ELR (cell line): ENCODE data around the gene RASL12.
"Not testable (repeated sequence)": the region's sequence is repeated elsewhere in the genome, so short reads cannot be mapped to it uniquely, and the experiment has no call there.

Experiments
- DNase-seq: peaks from one replicate; pipeline ENCODE4 v3.0.0-alpha.2; 2015; ENCODE audit warnings: low read depth

The RASL12 gene

DNA sequence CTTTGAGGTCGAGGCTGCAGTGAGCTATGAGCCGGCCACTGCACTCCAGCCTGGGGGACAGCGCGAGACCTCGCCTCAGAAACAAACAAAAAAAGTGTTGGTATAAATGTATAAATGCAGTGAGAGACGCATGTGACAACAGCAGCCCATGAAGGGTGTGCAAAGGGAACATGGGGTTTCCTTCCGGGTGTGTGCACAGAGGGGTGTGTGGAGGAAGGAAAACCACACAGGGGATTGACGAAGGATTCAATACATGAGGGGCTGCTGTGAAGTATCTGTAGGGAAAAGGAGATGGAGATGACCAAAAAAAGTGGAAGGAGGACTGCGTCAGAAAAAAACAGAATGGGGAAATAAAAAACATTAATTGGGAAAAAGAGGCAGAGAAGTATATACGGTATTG is 39.5 kb downstream of the RASL12 start:
- DNase-seq = no peak

DNA sequence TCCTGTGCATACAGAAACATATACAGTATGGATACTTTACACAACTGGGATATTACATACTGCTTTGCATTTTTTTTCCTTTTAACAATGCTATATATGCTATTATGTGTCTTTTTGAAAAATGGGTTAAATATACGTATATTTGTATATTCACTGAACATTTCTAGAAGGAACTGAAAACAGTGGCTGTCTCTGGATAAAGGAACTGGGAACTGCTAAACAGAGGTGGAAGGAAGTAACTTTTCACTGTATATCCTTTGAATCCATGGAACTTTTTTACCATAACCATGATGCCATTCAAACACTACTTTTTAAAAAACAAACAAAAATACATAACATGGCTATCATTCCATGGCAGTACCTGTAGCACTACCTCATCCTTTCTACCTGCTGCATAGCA is 40.2 kb downstream of the RASL12 start:
- no peak for DNase-seq

DNA sequence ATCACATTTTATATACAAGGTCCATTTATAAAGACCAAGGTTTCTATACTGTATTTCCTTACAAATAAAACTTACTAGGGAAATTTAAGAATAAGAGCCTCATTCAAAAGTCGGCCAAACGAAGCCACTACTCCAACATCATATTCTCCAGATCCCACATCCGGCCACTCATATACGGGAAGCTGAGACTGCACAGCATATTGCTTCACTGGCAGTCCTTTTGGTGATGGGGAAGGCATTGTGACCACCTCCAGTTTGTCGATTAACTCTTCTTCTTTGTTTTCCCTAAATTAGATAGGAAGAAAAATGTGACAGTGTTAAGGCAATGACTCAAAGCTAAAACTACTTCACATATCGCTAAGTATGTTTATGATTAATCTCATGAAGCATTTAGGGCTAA is 41.0 kb downstream of the RASL12 start:
- DNase-seq = no peak

DNA sequence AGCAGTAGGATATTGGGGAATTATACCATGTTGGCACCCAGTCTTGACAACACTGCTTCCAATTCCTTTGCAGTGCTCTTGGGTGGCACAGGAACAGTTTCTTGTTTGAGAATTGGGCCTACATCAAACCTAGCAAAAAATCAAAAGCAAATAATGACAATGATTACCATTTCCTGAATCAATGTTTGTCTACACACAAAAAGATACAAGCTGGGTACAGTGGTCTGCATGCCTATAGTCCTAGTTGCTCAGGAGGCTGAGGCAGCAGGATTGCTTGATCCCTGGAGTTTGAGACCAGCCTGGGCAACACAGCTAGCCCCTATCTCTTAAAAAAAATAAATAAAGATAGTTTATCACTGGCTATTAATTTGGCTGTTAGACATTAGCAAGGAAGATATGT is 46.3 kb downstream of the RASL12 start:
- no peak for DNase-seq

DNA sequence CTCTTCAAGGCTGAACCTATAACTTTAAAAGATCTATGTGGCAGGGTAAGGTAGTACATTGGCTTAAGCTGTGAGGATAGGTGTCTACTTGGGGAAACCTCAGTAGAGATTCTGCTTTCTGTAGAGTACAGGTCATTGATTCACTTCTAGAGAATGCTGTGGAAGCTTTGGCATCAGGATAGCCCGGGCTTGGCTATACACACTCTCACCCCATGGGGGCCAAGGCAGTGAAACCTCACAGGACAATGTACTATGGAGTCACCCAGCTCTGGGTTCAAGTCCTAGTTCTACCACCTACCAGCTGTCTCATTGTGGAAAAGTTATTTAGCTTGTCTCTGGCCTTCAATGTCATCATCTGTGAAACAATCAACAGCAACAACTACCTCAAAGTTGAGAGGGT is 47.4 kb downstream of the RASL12 start:
- DNase-seq = peak; percentile 27

DNA sequence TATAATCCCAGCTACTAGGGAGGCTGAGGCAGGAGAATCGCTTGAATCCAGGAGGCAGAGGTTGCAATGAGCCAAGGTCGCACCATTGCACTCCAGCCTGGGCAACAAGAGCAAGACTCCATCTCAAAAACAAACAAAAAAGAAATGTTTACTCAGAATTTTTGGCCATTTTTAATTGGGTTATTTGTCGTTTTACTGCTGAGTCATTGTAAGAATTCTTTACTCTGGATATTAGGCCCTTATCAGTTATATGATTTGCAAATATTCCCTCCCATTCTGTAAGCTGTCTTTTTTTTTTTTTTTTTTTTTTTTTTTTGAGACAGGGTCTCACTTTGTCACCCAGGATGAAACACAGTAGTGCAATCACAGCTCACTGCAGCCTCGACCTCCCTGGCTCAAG is 56.6 kb downstream of the RASL12 start:
- DNase-seq = not testable (repeated sequence)

DNA sequence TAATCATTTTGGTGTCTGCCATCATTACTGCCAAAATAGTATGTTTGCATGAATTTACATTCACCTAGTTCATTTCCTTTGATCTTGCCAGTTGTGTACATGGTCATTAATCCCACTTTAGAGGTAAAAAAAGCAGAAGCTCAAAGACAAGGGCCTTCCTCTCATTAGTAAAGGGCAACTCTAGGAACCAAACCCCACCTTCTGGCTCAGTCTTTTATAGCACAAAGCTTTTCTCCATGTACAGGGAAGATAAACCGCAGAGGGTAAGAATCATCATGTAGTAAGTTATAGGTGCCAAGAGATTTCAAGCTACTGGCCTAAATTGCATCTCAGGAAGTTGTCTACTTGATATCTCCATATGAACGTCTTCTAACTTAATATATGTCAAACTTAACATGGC is 58.8 kb downstream of the RASL12 start:
- no peak for DNase-seq

DNA sequence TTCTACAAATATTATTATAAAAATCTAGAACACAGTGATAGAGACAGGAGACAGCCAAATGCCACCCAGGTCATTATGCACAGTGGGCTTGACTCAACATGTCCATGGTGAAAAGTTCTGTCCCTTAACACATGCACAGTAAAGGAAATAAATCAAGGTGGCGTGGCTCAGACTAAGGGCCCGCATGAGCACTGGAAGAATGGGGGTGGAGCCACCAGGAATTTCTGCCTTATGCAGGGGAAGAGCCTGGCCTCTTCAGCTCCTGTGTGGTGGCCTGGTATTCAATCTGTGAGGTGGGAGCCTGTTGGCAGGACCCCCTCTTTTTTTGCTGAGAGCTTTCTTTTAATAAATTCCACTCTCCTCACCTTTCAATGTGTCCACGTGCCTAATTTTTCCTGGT is 60.9 kb downstream of the RASL12 start:
- no peak for DNase-seq

DNA sequence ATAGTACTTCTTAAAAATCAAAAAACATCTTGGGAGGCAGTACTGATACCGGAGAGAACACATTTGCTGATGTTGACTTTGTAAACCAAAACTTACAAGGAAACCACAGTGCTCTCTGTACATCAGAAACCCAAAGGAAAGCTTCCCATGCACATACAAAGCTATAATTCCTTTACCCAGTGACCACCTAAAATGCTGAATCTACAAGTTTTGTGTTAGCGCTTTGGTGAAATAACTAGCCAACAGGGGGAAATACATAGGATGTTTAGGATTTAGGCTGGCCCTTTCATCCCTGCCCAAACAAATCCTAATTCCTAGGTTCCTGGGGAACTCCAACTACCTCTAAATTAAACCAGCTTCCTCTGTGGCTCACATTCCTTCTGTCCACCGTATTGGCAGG is 62.8 kb downstream of the RASL12 start:
- no peak for DNase-seq
